Mammary epithelial cell (primary cell): ENCODE measurements around the gene DTX3L.

Experiments
- CTCF ChIP-seq, 2 donors: IDR thresholded peaks in 1 of 2; conservative IDR thresholded peaks in 1 of 2; 2 replicates each; pipeline ENCODE4 v1.5.1; 2011 to 2012; ENCODE audit warnings: inconsistent platforms in 2 of 2, low read length in 2 of 2, mild to moderate bottlenecking in 2 of 2, control low read depth in 1 of 2, low read depth in 1 of 2; ENCODE audit not compliant: insufficient read depth in 1 of 2; ENCODE audit errors: extremely low read depth in 1 of 2
- EZH2 ChIP-seq: IDR thresholded peaks from 2 replicates; pipeline ENCODE4 v1.6.1; 2012; ENCODE audit warnings: low read length, inconsistent platforms, borderline replicate concordance

GRCh38 chr3:122516846-122517360 lies 47.2 kb upstream of the DTX3L start:
- no peak for TF ChIP-seq CTCF (conservative IDR thresholded peaks at IDR 0.05 in 1 of 2, IDR thresholded peaks at IDR 0.05 in 1 of 2; ENCODE audit: extremely low read depth in 1 of 2, insufficient read depth in 1 of 2, low read depth in 1 of 2, low read length in 2 of 2)
- no peak for TF ChIP-seq EZH2
